DMS153 treated with DMSO at 0.1 percent for 48 hours (cell line): ENCODE data around the gene TDRD12.
"Not testable (repeated sequence)": the region's sequence is repeated elsewhere in the genome, so short reads cannot be mapped to it uniquely, and the experiment has no call there.

Source experiments
- DNase-seq: peaks from one replicate; lab custom pipeline; 2025; ENCODE audit not compliant: unreplicated experiment; lab: John Stamatoyannopoulos, UW

The TDRD12 gene

GRCh38 chr19:32744555-32745325 is 25.2 kb downstream of the TDRD12 start:
- DNase-seq, result no peak

- not testable (repeated sequence) for DNase-seq
Measured at GRCh38 chr19:32745594-32746251, 26.2 kb downstream of the TDRD12 start.

GRCh38 chr19:32746631-32747196 is 27.1 kb downstream of the TDRD12 start:
- DNase-seq, result not testable (repeated sequence)

- no peak for DNase-seq
Measured at GRCh38 chr19:32748497-32748896, 28.9 kb downstream of the TDRD12 start.

GRCh38 chr19:32748948-32749347 is 29.4 kb downstream of the TDRD12 start:
- no peak for DNase-seq

- DNase-seq, result no peak
Measured at GRCh38 chr19:32749361-32749760, 29.8 kb downstream of the TDRD12 start.

GRCh38 chr19:32750441-32751055 is 31.0 kb downstream of the TDRD12 start:
- no peak for DNase-seq

GRCh38 chr19:32751066-32751465 is 31.5 kb downstream of the TDRD12 start:
- DNase-seq, result no peak

- DNase-seq, result no peak
Measured at GRCh38 chr19:32757189-32757588, 37.6 kb downstream of the TDRD12 start.

- DNase-seq, result not testable (repeated sequence)
Measured at GRCh38 chr19:32765365-32765764, 45.8 kb downstream of the TDRD12 start.

- DNase-seq, result no peak
Measured at GRCh38 chr19:32767951-32768679, 48.5 kb downstream of the TDRD12 start.

GRCh38 chr19:32771596-32771995 is 52.0 kb downstream of the TDRD12 start:
- no peak for DNase-seq

GRCh38 chr19:32773126-32773525 is 53.6 kb downstream of the TDRD12 start:
- no peak for DNase-seq

GRCh38 chr19:32779082-32779481 is 59.5 kb downstream of the TDRD12 start:
- no peak for DNase-seq

- no peak for DNase-seq
Measured at GRCh38 chr19:32781280-32781679, 61.7 kb downstream of the TDRD12 start.

GRCh38 chr19:32782089-32782488 is 62.5 kb downstream of the TDRD12 start:
- not testable (repeated sequence) for DNase-seq

GRCh38 chr19:32787161-32787813 is 67.7 kb downstream of the TDRD12 start:
- DNase-seq, result not testable (repeated sequence)

GRCh38 chr19:32787895-32788294 is 68.3 kb downstream of the TDRD12 start:
- DNase-seq, result not testable (repeated sequence)

GRCh38 chr19:32789429-32789828 is 69.9 kb downstream of the TDRD12 start:
- DNase-seq, result no peak

- DNase-seq, result no peak
Measured at GRCh38 chr19:32798201-32798600, 78.6 kb downstream of the TDRD12 start.

- DNase-seq, result no peak
Measured at GRCh38 chr19:32800191-32800590, 80.6 kb downstream of the TDRD12 start.
